HG03039 (cell line): ENCODE data around the gene MARS1.
"Not testable (repeated sequence)": the region's sequence is repeated elsewhere in the genome, so short reads cannot be mapped to it uniquely, and the experiment has no call there.

Source experiments
- ATAC-seq: cut with Tn5 transposase; IDR thresholded peaks from one replicate; pipeline ENCODE4 v1.9.1; 2021; ENCODE audit warnings: mild to moderate bottlenecking, moderate library complexity; ENCODE audit not compliant: unreplicated experiment

MARS1 gene

DNA sequence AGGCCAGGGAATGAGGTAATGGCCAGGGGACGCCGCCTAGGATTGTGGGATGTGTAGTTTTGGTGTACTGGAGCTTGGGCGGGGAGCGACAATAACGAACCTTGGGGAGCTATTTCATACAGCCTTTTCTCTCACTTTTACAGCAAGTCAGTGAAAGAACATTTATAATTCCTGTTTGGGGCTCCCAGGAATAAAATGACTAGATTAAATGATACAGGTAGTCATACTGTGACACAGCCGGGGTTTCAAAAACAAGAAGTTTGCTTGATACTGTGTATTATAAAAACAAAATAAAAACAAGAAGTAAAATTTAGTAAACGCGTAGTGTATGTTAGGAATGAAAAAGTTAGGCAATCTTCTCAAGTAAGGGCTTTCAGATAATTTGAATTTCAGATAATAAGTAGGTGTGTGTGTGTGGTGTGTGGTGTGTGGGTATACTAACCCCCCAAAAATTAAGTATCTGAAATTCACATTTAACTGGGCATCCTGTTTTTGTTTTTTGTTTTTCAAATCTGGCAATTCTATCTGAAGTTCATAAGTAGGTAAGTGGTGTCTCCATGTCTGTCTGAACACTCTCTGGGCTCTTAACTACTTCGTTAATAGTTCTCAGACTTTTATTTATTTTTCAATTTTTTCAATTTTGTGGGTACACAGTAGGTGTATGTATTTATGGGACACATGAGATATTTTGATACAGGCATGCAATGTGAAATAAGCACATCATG is 59.6 kb downstream of the MARS1 start:
- ATAC-seq: no peak

DNA sequence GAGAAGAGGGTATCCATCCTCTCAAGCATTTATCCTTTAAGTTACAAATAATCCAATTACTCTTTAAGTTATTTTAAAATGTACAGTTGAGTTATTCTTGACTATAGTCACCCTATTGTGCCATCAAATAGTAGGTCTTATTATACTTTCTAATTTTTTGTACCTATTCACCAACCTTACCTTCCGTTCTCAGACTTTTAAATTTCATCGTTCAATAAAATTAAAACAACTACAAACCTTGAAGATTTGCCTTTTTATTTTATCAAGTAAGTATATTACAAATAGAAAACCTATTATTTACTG is 60.1 kb downstream of the MARS1 start:
- ATAC-seq: no peak

DNA sequence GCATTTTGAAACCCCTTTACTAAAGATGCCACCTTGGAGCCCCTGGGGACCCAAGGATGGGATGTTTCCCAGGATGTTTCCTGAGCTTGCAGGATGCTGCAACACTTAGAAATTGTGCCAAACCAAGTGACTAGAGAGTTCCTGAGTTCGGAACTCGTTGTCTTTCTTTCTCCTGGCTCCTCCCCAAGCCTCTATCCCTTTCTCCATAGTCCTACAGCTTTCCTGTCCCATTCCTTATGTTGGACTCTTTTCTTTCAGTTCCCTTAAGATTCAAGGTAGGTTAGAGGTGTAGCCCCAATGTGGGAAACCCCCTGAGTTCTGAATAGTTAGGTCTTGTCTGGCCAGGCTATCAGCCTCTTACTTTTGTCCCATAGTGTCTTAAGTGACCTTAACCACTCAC is 60.6 kb downstream of the MARS1 start:
- no peak for ATAC-seq

DNA sequence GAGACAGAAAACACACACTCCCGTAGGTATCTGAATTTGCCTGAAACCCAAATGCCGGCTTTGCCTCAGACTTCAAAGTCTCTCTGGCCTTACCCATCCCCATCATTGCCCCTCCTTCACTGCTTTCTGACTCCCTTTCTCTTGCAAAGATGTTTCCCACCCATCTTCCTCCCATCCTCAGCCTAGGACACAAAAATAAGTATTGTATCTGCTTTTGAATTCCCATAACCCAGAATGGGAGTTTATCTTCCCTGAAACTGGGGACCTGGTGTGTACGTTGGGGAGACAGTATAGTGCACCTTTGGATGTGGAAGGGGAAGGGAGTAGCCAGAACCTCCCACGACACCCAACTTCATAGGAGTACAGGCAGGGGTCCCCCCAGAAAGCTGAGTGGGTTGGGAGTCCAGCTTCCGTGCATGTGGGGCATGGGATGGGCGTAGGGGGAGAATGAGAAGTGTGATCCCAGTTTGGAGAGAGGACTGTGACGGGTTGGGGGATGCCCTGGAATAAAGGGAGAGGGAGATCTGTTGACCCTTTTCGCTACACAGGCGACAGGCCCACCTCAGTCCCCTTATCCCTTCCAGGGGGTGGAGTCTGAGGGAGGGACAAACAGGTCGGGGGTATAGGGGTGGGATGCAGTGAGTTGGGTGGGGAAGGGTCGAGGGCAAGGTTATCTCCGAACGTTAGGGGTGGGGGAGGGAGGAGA is 61.5 kb downstream of the MARS1 start:
- ATAC-seq: no peak

DNA sequence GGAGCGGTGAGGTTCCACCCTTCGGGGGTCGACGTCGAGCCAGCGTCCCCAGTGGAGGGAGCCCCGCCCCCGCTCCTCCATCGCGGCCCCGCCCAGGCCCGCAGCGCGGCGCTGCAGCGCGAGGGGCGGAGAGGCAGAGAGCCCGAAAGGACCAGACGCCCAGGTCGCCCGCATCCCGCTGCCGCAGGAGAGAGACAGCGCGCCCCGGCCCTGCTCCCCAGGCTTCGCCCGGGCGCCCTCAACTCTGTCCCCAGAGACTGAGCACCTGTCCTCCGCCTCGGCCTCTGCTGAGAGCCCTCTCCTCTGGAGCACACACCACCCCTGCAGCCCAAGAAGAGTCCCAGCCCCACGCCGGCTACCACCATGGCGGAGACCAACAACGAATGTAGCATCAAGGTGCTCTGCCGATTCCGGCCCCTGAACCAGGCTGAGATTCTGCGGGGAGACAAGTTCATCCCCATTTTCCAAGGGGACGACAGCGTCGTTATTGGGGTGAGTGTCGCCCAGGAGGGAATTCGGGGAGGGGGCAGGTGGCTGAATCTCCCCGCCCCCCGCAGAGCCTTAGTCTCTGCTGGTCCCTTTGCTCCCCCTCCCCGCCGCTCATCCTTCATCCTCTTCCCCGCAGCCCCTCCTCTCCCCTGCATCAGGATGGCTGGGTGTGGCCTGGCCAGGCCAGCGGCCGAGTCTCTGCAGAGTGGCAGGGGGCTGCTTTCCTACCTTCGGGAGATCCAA is 62.2 kb downstream of the MARS1 start, which contains the start of gene KIF5A:
TSS of gene KIF5A (plus strand) at position 136 of the 732 bp plus-strand sequence. CDS start at position 364, 228 bp downstream.
- ATAC-seq: no peak

DNA sequence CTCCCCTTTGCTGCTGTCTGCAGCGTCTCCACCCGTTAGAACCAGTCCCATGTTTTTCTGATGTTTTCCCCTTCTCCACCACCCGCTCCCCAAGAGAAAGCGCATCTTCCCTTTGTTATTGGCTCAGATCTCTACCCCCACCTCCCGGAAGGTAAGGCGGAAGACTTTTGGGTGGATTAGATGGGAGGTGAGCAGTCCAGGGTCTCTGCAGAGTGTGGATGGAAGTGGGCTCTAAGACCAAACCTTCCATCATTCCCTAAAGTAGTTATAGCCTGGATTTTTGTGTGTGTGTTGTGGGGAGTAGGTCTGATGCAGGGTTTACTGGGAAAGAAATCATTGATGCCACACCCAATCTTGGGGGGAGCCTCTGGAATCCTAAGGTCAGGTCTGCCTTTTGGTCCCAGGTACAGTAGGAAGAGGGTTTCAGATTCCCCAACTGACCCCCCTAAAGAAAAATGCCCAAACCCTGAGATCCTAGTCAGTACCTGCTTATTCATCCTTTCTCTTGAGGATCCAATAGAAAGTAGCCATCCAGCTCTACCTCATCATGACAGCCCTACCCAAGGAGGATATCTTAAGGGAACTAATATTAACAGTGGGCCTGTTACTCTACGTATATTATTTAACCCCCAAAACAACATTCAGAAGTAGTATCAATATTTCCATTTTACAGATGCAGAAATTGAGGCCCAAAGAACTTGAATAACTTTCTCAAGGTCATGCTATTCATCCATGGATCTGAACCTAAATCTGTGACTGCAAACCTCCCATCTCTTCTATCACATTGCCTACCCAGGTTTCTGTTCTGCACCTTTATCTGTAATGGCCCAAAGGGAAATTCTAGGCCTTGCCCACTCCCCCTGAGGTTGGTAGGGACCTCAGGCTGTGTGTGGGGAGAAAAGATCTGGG is 63.0 kb downstream of the MARS1 start:
- ATAC-seq: no peak

DNA sequence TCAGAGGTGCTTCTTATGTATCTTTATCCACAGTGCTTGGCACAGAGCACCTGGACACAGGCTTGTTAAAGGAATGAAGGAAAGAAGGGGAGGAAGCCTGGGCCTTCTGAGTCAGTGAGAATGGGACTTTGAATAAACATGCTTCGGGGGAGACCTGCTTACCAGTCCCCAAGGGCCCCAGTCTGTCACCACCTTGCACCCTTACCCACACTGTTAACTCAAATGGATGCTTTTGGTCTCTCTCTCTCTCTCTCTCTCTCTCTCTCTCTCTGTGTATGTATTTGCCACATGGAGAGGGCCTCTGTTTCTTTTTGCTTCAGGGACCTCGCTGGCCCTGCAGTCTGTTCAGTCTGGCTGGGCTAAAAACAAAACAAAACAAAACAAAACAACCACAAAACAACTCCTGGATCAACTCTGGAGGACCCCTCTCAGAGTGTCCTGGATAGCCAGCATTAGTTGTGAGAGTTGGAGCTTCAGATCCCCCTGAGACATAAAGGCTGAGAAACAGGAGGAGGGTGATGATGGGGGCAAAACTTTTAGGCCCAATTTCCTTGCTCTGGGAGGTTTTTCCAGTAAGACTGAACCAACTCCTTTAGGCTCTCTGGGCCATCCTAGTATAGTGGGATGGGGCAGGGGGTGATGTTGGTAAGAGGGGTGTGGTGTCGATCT is 63.9 kb downstream of the MARS1 start:
- ATAC-seq: no peak

DNA sequence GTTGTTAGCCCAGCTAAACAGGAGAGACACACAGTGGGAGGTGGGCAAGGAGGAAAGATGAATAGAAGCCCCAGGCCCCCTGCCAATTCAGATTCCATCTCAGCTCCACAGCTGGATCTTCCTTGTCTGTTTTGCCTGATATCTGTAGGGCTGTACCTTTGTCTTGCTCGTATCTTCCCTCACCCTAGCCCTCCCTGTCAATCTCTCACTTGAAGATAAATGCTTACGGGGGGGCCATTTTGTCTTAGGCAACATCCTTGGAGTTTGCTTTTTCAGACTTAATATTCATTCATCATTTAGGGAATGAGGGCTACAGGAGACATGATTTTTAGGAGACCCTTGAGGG is 64.4 kb downstream of the MARS1 start:
- ATAC-seq: no peak

DNA sequence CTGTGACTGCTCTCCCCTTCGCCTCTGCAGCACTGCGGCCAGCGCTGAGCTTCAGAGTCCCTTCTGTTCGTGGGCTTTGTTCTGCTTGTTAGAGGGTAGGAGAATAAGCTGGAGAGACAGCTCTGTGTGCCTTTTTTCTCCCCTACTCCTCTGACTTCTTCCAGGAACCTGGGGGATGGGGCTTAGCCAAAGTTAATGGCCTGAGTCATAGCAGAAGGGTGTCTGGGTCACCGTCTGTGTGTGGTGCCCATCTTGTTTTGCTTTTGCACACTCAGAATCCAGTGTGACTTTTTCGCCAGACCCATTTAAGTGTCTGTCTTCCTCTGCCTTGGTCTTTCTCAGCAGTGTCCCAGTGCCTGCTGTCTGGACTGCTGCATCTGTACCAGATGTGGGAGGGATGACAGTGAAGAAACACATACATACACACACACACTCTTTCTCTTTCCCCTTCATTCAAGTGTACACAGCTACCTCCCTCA is 65.0 kb downstream of the MARS1 start:
- ATAC-seq: no peak

DNA sequence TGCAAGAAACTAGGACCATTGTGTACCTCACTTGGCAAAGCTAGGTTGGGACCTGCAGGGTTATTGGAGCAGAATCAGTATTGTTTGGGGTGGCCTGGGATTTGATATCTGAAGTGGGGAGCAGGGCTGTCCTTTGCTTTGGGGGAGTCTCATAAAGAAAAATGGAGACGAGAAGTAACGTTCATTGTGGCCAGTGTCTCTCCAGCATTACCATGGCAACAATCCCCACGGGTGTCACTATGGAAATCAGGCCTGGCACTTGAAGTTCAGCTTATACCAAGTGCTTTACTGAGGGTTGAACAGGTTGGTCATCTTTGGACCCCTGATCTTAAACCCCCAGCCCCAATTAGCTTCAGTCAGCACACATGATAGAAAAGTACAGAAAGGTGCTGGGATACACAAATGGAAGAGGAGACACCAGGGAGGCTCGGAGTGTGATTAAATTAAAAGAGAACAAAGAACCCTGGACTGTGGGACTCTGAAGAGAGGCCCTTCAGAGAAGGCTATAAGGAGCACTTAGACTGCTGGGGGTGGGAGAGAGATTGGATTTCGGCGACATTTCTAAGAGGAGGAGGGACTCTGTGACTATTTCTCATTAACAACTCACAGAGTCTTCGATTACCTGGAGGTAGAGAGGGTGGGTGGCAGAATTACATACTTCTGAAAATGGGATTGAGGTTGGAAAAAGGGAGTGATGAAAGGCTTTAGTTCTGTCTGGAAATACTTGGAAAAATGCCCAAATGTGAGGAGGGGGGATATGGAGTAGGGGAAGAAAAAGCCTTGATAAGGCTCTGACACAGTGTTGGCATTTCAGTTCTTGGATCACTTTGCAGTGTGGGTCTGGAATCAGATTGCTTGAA is 65.7 kb downstream of the MARS1 start:
- no peak for ATAC-seq

DNA sequence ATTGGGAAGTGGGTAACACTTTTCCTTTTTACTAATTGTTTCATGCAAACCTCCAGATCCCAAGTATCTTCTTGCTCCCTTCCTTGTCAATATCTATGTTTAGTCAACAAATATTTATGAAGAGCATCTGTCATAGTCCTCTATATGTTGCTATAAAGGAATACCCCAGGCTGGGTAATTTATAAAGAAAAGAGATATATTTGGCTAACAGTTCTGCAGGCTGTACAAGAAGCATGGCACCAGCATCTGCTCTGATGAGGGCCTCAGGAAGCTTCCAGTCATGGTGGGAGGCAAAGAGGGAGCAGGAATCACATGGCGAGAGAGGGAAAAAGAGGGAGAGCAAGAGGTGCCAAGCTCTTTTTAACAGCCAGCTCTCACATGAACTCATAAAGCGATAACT is 66.6 kb downstream of the MARS1 start:
- no peak for ATAC-seq

DNA sequence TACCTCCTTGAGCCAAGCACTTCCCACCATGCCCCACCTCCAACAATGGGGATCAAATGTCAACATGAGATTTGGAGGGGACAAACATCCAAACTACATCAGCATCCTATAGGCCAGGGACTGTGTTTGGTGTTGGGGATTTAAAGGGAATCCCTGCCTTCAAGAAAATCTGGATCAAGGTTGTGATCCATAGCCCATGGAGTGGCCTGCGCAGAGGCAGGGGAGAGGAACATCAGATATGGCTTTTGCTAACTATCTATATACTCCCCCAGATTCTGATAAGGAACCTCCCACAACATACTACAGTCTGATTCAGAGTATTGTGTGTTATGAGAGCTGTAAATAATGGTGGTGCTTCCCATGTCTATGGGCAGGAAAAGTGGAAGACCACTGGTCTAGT is 67.0 kb downstream of the MARS1 start:
- ATAC-seq: no peak

DNA sequence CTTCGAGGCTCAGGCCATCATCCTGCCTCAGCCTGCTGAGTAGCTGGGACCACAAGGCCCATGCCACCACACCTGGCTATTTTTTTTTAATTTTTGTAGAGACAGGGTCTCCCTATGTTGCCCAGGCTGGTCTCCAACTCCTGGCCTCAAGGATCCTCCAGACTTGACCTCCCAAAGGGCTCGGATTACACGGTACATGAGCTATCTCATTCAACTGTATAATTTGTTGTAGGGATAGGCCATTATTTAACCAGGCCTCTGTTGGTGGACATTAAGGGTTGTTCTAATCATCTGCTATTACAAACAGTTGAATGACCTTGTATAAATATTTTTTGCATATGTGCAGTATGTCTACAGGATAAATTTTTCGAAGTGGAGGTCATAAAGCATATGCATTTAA is 71.0 kb downstream of the MARS1 start:
- no peak for ATAC-seq

DNA sequence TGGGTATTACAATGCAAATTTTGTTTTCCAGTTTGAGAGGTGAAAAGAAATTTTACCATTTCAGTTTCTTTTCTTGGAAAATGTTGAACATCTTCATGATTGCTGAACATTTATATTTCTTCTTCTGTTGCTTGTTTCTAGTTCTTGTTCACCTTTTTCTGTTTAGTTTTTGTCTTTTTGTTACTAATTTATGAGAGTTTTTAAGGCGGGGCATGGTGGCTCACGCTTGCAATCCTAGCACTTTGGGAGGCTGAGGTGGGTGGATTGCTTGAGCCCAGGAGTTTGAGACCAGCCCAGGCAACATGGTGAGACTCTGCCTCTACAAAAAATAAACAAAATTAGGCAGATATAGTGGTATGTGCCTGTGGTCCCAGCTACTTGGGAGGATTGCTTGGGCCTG is 72.6 kb downstream of the MARS1 start:
- no peak for ATAC-seq

DNA sequence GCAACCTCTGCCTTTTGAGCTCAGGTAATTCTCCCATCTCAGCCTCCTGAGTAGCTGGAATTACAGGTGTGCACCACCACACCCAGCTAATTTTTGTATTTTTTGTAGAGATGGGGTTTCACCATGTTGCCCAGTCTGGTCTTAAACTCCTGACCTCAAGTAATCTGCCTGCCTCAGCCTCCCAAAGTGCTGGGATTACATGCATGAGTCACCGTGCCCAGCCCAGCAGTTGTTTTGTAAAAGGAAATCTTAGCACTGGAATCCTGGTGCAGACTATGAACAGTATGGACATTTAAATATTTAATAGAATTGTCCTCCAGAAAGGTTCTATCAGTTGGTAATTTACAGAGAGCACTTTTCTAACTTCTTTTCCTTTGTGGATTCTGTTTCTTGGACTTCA is 73.2 kb downstream of the MARS1 start:
- not testable (repeated sequence) for ATAC-seq

DNA sequence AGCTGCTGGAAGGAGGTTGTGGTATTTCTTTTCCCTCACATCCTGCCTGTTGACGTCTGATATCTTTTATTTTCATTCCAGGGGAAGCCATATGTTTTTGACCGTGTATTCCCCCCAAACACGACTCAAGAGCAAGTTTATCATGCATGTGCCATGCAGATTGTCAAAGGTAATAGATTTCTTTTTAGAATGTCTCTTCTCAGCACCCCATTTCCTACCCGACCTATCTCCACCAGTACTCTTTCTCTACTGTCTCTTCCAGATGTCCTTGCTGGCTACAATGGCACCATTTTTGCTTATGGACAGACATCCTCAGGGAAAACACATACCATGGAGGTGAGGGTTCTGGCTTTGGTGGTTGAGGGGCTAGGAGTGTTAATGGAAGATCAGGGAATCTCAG is 75.5 kb downstream of the MARS1 start:
- no peak for ATAC-seq

DNA sequence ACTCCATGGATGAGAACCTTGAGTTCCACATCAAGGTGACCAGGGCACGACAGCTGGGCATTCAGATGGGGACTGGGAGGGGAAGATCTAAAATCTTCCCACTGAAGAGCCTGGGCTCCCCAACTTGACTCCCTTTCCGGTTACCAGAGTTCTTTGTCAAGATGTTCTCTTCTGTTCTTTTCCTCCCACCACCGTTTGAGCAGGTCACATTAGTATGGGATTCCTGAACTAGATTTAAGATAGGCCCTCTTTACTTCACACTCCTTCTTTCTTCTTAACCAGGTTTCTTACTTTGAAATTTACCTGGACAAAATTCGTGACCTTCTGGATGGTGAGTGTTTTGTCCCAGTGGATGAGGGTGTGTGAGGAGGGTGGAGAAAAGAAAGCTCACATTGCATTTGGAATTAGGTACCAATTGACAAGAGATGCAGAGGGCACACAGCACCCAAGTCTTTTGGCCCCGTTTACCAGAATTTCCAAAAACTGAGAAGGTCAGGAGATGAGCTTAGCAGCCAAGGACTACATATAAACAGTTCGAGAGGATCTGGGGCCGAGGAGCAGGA is 76.4 kb downstream of the MARS1 start:
- ATAC-seq: no peak
